Muscle layer of colon (tissue), 2 donors: ENCODE data around the gene CACNG6.
"Not testable (repeated sequence)": the region's sequence is repeated elsewhere in the genome, so short reads cannot be mapped to it uniquely, and the experiment has no call there.

Experiments used
- H3K27ac ChIP-seq: one replicate; pipeline ENCODE4 v1.7.0; 2013; ENCODE audit warnings: low read depth, mild to moderate bottlenecking, low read length, moderate library complexity
- H3K27me3 ChIP-seq, 2 donors: one replicate each; pipeline ENCODE4 v1.7.0; 2013; ENCODE audit warnings: low read length in 2 of 2, mild to moderate bottlenecking in 2 of 2; ENCODE audit not compliant: insufficient read depth in 2 of 2, control insufficient read depth in 1 of 2
- H3K36me3 ChIP-seq: one replicate; pipeline ENCODE4 v1.7.0; 2013; ENCODE audit warnings: mild to moderate bottlenecking, low read length; ENCODE audit not compliant: insufficient read depth
- H3K4me1 ChIP-seq: one replicate; pipeline ENCODE4 v1.7.0; 2013; ENCODE audit warnings: mild to moderate bottlenecking, low read length; ENCODE audit not compliant: insufficient read depth
- H3K4me3 ChIP-seq, 2 donors: one replicate each; pipeline ENCODE4 v1.7.0; 2013; ENCODE audit warnings: low read length in 2 of 2, low read depth in 1 of 2, mild to moderate bottlenecking in 1 of 2, moderate library complexity in 1 of 2
- H3K9ac ChIP-seq: one replicate; pipeline ENCODE4 v1.7.0; 2013; ENCODE audit warnings: low read length
- H3K9me3 ChIP-seq: one replicate; pipeline ENCODE4 v1.7.0; 2013; ENCODE audit warnings: mild to moderate bottlenecking, low read length
- donor health status: abdominal sarcoma.
- donor health status: Adenocarcinoma of cecum.

CACNG6 gene

DNA sequence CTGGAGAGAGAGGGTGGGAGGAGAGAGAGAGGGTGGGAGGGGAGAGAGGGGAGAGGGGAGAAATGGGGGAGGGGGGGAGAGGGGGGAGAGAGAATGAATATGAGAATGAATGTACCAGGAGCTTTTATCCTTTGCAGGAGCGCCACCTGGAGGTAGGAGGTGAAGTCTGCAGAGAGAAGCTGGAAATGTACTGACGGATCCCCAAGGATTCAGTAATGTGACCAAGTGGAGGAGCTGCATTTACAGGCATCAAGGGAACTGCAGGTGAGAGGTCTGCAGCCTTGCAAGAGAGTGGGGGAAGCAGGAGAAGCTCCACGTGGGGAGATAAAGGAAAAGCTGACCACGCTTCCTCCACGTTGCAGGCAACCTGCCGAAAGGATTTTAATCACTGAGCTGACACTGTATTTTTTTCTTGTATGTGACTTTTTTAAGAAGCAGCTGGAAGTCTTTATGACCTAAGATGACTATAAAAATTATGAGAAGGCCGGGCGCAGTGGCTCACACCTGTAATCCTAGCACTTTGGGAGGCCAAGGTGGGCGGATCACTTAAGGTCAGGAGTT is 38.6 kb downstream of the CACNG6 start:
- Histone ChIP-seq H3K36me3 (no peaks in the 10 kb centered on the region), H3K4me3 (no peak overlapping the region), H3K9ac (no peak overlapping the region), H3K27me3 (peaks cover 0 to 6% of the 10 kb centered on the region in 2 donors), H3K27ac (no peak overlapping the region), H3K4me1 (no peaks in the 10 kb centered on the region), H3K9me3 (no peaks in the 10 kb centered on the region)

DNA sequence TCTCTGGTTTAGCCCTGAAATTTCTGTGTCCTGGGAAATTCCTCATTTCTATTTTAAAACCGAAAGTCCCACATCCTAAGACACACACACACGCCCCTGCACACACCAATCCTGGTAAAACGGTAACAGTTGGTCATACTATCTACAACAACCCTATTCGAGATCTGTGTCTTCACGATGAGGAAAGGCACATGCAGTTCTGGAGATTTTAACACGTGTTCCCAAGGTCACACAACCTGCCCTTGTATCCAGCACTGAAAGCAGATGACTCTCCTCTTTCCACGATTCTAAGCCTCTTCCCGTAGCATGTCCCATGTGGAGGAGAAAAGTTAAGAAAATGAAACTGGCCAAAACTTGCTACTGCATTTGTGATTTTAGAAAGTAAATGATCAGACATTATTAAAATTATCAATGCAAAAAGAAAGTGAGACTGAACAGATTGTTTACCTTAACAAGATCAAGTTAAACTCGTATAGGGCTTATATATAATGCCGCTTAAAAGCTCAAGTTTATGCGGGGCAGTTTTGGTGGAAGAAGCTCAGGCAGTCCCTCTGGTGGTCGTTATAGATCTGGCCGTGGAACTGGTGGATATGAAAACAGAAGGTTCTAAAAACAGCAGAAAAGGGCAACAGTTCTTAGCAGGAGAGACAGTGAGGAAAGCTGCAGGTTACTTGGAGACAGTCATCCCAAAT is 39.6 kb downstream of the CACNG6 start:
- Histone ChIP-seq H3K4me1 (no peaks in the 10 kb centered on the region), H3K9ac (no peak overlapping the region), H3K27ac (no peak overlapping the region), H3K36me3 (no peaks in the 10 kb centered on the region), H3K27me3 (peaks cover 0 to 6% of the 10 kb centered on the region in 2 donors), H3K4me3 (no peak overlapping the region), H3K9me3 (no peaks in the 10 kb centered on the region)

DNA sequence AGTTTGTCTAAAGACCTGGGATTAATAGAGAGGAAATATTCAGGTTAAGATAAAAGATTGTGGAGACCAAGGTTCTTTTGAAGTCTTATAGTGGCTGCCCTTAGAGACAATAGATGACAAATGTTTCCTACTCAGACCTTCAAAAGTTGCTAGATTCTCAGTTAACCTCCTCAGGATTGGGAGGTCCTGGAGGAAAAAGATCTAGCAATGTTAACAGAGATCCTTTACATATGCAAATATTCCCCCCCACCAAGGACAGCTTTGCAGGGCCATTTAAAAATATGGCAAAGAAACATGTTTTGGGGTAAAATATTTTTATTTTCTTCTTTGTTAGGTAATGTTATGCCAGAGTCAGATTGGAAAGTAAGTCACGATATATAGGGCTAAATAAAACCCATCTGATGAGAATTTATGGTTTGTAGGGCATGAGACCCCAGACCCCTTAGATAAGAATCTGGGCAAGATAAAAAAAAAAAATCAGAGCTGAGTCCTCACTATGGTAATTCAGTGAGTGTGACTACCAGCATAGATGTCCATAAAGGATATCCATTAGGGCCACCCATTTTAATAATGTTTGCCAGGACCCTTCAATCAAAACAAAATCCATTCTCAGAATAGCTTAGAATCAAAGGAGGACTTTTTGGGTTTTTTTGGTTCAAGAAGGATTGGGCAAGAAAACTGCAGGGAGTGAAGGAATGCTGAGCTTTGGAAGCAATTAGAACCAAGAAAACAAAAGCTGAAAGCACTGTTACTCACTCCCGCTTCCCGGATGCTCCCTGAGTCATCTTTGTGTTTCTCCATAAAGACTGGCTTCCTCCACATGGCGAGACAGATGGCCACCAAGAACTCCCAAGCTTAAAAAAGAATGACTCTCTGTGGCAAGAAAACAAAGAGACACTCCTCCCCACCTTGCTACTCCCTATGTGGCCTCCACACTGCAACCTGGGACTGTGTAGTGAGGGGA is 44.1 kb downstream of the CACNG6 start:
- H3K9me3 ChIP-seq = no peaks in the 10 kb centered on the region
- H3K36me3 ChIP-seq = no peaks in the 10 kb centered on the region
- H3K27me3 ChIP-seq = peaks cover 0 to 6% of the 10 kb centered on the region in 2 donors
- H3K27ac ChIP-seq = no peak overlapping the region
- H3K4me1 ChIP-seq = no peaks in the 10 kb centered on the region
- no peak overlapping the region for H3K4me3 ChIP-seq
- H3K9ac ChIP-seq = no peak overlapping the region

DNA sequence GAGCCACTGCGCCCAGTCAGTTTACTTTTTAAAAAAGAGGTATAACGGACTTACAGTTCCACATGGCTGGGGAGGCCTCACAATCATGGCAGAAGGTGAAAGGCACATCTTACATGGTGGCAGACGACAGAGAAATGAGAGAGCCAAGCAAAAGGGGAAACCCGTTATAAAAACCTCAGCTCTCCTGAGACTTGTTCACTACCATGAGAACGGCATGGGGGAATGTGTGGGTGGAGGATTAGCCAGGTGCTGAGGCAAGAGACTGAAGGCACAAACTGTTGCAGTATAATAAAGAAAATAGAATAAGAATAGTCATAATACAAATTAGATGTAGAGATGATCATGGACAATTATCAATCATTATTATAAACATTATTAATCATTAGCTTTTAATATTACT is 45.1 kb downstream of the CACNG6 start:
- H3K9ac ChIP-seq, H3K4me3 ChIP-seq, H3K4me1 ChIP-seq, H3K27ac ChIP-seq, H3K27me3 ChIP-seq, H3K9me3 ChIP-seq, H3K36me3 ChIP-seq: not testable (repeated sequence)

DNA sequence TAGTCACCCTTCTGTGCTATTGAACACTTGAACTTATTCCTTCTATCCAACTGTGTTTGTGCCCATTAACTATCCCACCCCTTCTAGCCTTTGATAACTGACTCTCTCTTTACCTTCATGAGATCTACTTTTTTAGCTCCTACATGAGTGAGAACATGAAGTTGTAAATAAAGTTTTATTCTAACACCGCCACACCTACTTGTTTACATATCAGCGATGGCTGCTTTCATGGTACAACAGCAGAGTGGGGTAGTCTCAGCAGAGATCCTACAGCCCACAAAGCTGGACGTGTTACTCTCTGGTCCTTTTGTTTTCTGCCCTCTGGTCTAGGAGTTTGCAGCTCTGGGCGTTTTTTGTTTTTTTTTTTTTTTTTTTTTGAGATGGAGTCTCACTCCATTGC is 48.6 kb downstream of the CACNG6 start:
- no peak overlapping the region for H3K27ac ChIP-seq
- H3K9me3 ChIP-seq = no peaks in the 10 kb centered on the region
- H3K36me3 ChIP-seq = no peaks in the 10 kb centered on the region
- H3K4me1 ChIP-seq = no peaks in the 10 kb centered on the region
- no peaks in the 10 kb centered on the region for H3K27me3 ChIP-seq
- H3K4me3 ChIP-seq = no peak overlapping the region
- no peak overlapping the region for H3K9ac ChIP-seq

DNA sequence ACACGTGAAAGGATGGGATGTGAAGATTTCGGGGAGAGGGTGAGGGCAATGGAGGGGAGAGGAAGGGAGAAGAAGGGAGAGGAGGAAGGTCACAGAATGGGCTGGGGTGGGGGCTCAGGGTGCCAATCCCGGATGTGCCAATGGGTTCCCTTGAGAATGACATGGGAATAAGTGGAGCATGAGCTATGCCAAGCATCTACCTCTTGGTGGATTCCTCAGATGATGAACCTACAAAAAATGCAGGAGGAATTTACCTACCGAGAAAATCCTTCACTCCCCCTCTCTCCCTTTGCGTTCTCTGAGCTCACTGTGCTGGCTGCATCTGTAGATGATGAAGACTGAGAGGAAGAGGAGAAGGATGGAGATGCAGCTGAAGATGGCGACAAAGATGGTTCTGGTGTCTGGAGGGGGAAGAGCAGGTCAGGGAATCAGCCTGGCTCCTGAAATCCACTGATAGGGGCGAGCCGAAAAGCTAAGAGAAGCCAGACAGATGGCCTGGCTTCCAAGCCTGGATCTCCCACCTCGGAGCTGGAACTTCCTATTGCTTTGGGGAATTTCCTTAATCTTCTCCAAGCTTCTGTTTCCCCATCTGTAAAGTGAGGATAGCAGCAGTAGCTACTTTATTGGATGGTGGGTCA is 50.7 kb downstream of the CACNG6 start:
- Histone ChIP-seq H3K36me3 (no peaks in the 10 kb centered on the region), H3K9me3 (no peaks in the 10 kb centered on the region), H3K27ac (no peak overlapping the region), H3K27me3 (no peaks in the 10 kb centered on the region), H3K9ac (no peak overlapping the region), H3K4me3 (no peak overlapping the region), H3K4me1 (no peaks in the 10 kb centered on the region)

DNA sequence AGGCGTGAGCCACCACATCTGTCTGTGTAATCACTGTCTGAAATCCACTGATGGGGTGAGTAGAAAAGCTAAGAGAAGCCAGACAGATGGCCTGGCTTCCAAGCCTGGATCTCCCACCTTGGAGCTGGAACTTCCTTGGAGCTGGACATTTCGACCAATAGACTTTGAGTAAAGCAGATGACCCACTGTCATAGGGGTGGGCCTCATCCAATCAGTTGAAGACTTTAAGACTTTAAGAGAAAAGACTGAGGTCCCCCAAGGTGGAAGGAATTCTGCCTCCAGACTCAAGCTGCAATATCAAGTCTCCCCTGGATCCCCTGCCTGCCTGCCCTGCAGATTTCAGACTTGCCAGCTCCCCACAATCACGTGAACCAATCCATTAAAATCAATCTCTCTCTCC is 51.6 kb downstream of the CACNG6 start:
- H3K36me3 ChIP-seq = no peaks in the 10 kb centered on the region
- no peak overlapping the region for H3K9ac ChIP-seq
- H3K27me3 ChIP-seq = no peaks in the 10 kb centered on the region
- no peak overlapping the region for H3K4me3 ChIP-seq
- no peak overlapping the region for H3K27ac ChIP-seq
- H3K4me1 ChIP-seq = no peaks in the 10 kb centered on the region
- H3K9me3 ChIP-seq = no peaks in the 10 kb centered on the region

DNA sequence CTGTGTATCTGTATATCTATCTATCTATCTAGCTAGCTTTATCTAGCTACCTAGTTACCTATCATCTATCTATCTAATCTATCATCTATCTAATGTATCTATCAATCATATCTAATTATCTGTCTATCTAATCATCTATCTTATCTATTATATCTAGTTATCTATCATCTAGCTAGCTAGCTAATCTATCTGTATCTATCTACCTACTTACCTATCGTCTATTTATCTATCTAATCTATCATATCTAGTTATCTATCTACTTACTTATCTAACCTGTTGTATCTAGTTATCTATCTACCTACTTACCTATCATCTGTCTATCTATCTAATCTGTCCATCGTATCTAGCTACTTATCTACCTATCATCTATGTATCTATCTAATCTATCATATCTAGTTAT is 54.3 kb downstream of the CACNG6 start:
- no peak overlapping the region for H3K4me3 ChIP-seq
- H3K27me3 ChIP-seq = no peaks in the 10 kb centered on the region
- no peaks in the 10 kb centered on the region for H3K9me3 ChIP-seq
- no peak overlapping the region for H3K27ac ChIP-seq
- H3K9ac ChIP-seq = no peak overlapping the region
- no peaks in the 10 kb centered on the region for H3K4me1 ChIP-seq
- no peaks in the 10 kb centered on the region for H3K36me3 ChIP-seq

DNA sequence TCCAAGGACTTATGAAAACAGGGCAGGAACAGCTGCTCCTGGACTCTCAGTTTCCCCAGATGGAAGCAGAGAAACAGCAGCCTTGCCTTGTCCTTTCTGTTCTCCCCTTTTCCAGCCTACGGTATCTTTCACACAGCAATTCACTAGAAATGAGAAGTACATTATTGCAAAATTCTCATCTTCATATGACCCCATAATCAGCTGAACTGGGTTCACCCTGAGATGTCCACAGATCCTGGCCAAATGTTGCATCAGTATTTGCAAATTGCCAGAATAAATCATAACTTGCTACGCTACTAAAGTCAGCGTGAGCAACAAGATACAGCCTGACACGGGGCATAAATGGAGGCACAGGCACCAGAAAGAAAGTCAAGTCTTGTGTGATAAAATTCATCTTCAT is 56.2 kb downstream of the CACNG6 start:
- Histone ChIP-seq H3K9ac (no peak overlapping the region), H3K4me3 (no peak overlapping the region), H3K27ac (no peak overlapping the region), H3K4me1 (no peaks in the 10 kb centered on the region), H3K27me3 (no peaks in the 10 kb centered on the region), H3K36me3 (no peaks in the 10 kb centered on the region), H3K9me3 (no peaks in the 10 kb centered on the region)
